K562 (cell line): ENCODE data around the gene C17orf114.

ENCODE experiments used
- ATAC-seq: fragments of 200-7000 bp; cut with Tn5 transposase; 3 replicates; pipeline ENCODE4 v1.9.1; 2020; ENCODE audit warnings: moderate library complexity
- BruUV-seq: library from RNA; stranded (reverse); fragments of 400-500 nt; replicated peaks from 2 replicates; lab custom pipeline; 2021; lab: Mats Ljungman, UMichigan
- CTCF ChIA-PET: fragments of 300-600 bp; formaldehyde crosslinking; extraction: SDS; loops from one replicate; lab custom pipeline; 2021; ENCODE audit warnings: low intra/inter-chr PET ratio; lab: Yijun Ruan, JAX
- POLR2A ChIA-PET: fragments of 300-600, 350-650 bp; sonication (Branson Sonifier 250); formaldehyde crosslinking; extraction: SDS; loops from one replicate; lab custom pipeline; 2021; ENCODE audit warnings: antibody characterized with exemption, inconsistent platforms; lab: Yijun Ruan, JAX
- DNase-seq, 4 experiments: peaks; one replicate each; pipeline versions ENCODE4 v3.0.0 to v3.0.0-alpha.2; 2011 to 2018; ENCODE audit warnings: low spot score in 3 of 4, mixed read lengths in 3 of 4; ENCODE audit errors: extremely low read depth in 1 of 4
- FAIRE-seq: peaks from 2 replicates; lab custom pipeline; 2011; peaks lifted over from hg19 to GRCh38; lab: Jason Lieb, UNC
- H2AFZ ChIP-seq: 2 replicates; pipeline ENCODE4 v1.6.0; 2011; ENCODE audit warnings: low read depth, low read length, control low read depth, inconsistent platforms
- H3K27ac ChIP-seq: fragments of 200-600 bp; 3 replicates; pipeline ENCODE4 v1.8.0; 2011; ENCODE audit warnings: low read depth, mild to moderate bottlenecking, control low read depth, inconsistent platforms, low read length, moderate library complexity, mixed read lengths; ENCODE audit errors: extremely low read depth
- H3K27me3 ChIP-seq, 2 experiments: fragments of 300-600 bp in 1 of 2; 2 replicates in 1 of 2; 3 replicates in 1 of 2; pipeline versions ENCODE4 v1.6.0 to v1.8.0; 2011; ENCODE audit warnings: inconsistent platforms in 2 of 2, low read length in 2 of 2, mild to moderate bottlenecking in 1 of 2, mixed read lengths in 1 of 2, moderate library complexity in 1 of 2; ENCODE audit not compliant: control insufficient read depth in 2 of 2, insufficient read depth in 2 of 2
- H3K36me3 ChIP-seq: fragments of 300-600 bp; 3 replicates; pipeline ENCODE4 v1.8.0; 2011; ENCODE audit warnings: mild to moderate bottlenecking, low read length, inconsistent platforms; ENCODE audit not compliant: control insufficient read depth, insufficient read depth
- H3K4me1 ChIP-seq, 2 experiments: fragments of 200-600 bp in 1 of 2; replicated peaks in 1 of 2; 2 replicates in 1 of 2; 3 replicates in 1 of 2; pipeline versions ENCODE4 v1.5.1 to v1.8.0; 2011; ENCODE audit warnings: inconsistent platforms in 2 of 2, low read length in 2 of 2, mild to moderate bottlenecking in 1 of 2, mixed read lengths in 1 of 2, moderate library complexity in 1 of 2; ENCODE audit not compliant: control insufficient read depth in 2 of 2, insufficient read depth in 2 of 2
- H3K4me2 ChIP-seq: 2 replicates; pipeline ENCODE4 v1.6.1; 2011; ENCODE audit warnings: low read length, control low read depth, inconsistent platforms, mixed read lengths; ENCODE audit not compliant: insufficient read depth
- H3K4me3 ChIP-seq: fragments of 200-600 bp; sonication (generic), shearing (Covaris generic); 2 replicates; pipeline ENCODE4 v1.5.1; 2016; ENCODE audit warnings: control low read depth, inconsistent platforms
- H3K79me2 ChIP-seq: fragments of 200-600 bp; 3 replicates; pipeline ENCODE4 v1.8.0; 2011; ENCODE audit warnings: low read length, inconsistent platforms; ENCODE audit not compliant: control insufficient read depth, insufficient read depth
- H3K9ac ChIP-seq, 2 experiments: 2 replicates each; pipeline versions ENCODE4 v1.6.0 to v1.6.1; 2011; ENCODE audit warnings: low read depth in 2 of 2, low read length in 2 of 2, control low read depth in 1 of 2, inconsistent platforms in 1 of 2, mild to moderate bottlenecking in 1 of 2, mixed read lengths in 1 of 2; ENCODE audit not compliant: insufficient read depth in 1 of 2
- H3K9me1 ChIP-seq: one replicate; pipeline ENCODE4 v1.6.0; 2011; ENCODE audit warnings: inconsistent platforms, mild to moderate bottlenecking, low read length, moderate library complexity; ENCODE audit not compliant: control insufficient read depth, insufficient read depth
- H3K9me3 ChIP-seq: replicated peaks from 2 replicates; pipeline ENCODE4 v1.5.1; 2011; ENCODE audit warnings: low read depth, low read length, inconsistent platforms; ENCODE audit not compliant: control insufficient read depth, insufficient read depth
- H4K20me1 ChIP-seq: replicated peaks from 2 replicates; pipeline ENCODE4 v1.6.1; 2011; ENCODE audit warnings: low read length, inconsistent platforms, mixed read lengths; ENCODE audit not compliant: control insufficient read depth, insufficient read depth
- HSF4 ChIP-seq: fragments of 250-450 bp; sonication (Bioruptor Pico); IDR thresholded peaks from 2 replicates; pipeline ENCODE4 v2.1.2; 2022; ENCODE audit warnings: mild to moderate bottlenecking, moderate library complexity, borderline replicate concordance
- KLF16 ChIP-seq: IDR thresholded peaks from 2 replicates; pipeline ENCODE4 v1.6.1; 2016; ENCODE audit warnings: antibody characterized with exemption
- MAZ ChIP-seq, 2 experiments: fragments of 450-650 bp in 1 of 2; sonication (generic) in 1 of 2; formaldehyde crosslinking; IDR thresholded peaks in 1 of 2; conservative IDR thresholded peaks in 1 of 2; 2 replicates each; pipeline versions ENCODE4 v1.4.0 to v1.5.0; 2020; ENCODE audit warnings: mild to moderate bottlenecking in 1 of 2, missing genetic modification reagents in 1 of 2
- POLR2AphosphoS2 ChIP-seq: IDR thresholded peaks from 2 replicates; pipeline ENCODE4 v1.6.1; 2012; ENCODE audit warnings: low read length, improper control_type of control experiment
- PRPF4 ChIP-seq: fragments of 200-400 bp; formaldehyde crosslinking; IDR thresholded peaks from one replicate; pipeline ENCODE4 v1.6.1; 2017; ENCODE audit warnings: low read length, low read depth, mild to moderate bottlenecking; ENCODE audit not compliant: insufficient read depth, poor library complexity, severe bottlenecking
- RBFOX2 ChIP-seq: fragments of 200-400 bp; formaldehyde crosslinking; IDR thresholded peaks from 2 replicates; pipeline ENCODE4 v1.6.1; 2017; ENCODE audit warnings: low read depth, mild to moderate bottlenecking, low read length, moderate library complexity
- RHOXF2B ChIP-seq: fragments of 250-450 bp; sonication (Bioruptor Pico); conservative IDR thresholded peaks from 2 replicates; pipeline ENCODE4 v1.5.1; 2021
- SAFB2 ChIP-seq: fragments of 200-400 bp; formaldehyde crosslinking; IDR thresholded peaks from 2 replicates; pipeline ENCODE4 v1.6.1; 2018; ENCODE audit warnings: borderline replicate concordance, low read length, low read depth, moderate library complexity; ENCODE audit not compliant: severe bottlenecking
- SIX5 ChIP-seq, 2 experiments: IDR thresholded peaks; 2 replicates each; pipeline ENCODE4 v1.6.1; 2011; ENCODE audit warnings: low read length in 2 of 2, borderline replicate concordance in 1 of 2, low read depth in 1 of 2, mild to moderate bottlenecking in 1 of 2, moderate library complexity in 1 of 2; ENCODE audit not compliant: insufficient read depth in 1 of 2
- SMARCA4 ChIP-seq: fragments of 450-650 bp; IDR thresholded peaks from 2 replicates; pipeline ENCODE4 v1.6.1; 2016
- SMARCE1 ChIP-seq: fragments of 450-650 bp; IDR thresholded peaks from 2 replicates; pipeline ENCODE4 v1.7.1; 2016; ENCODE audit warnings: mild to moderate bottlenecking
- SP2 ChIP-seq: IDR thresholded peaks from 2 replicates; pipeline ENCODE4 v1.6.1; 2011; ENCODE audit warnings: mild to moderate bottlenecking, low read depth, low read length, moderate library complexity; ENCODE audit not compliant: poor library complexity, severe bottlenecking; ENCODE audit errors: extremely low read depth
- ZBTB7A ChIP-seq: IDR thresholded peaks from 2 replicates; pipeline ENCODE4 v1.6.1; 2011; ENCODE audit warnings: low read depth, mild to moderate bottlenecking, low read length, moderate library complexity, borderline replicate concordance; ENCODE audit not compliant: control insufficient read depth
- ZNF175 ChIP-seq: fragments of 200-800 bp; sonication (Bioruptor generic); IDR thresholded peaks from 2 replicates; pipeline ENCODE4 v1.6.1; 2016; ENCODE audit warnings: low read depth, mild to moderate bottlenecking, missing genetic modification characterization, missing compliant biosample characterization
- ZNF274 ChIP-seq: IDR thresholded peaks from 2 replicates; pipeline ENCODE4 v1.6.1; 2011; ENCODE audit warnings: low read depth, mild to moderate bottlenecking, low read length, moderate library complexity, borderline replicate concordance
- ZNF507 ChIP-seq: conservative IDR thresholded peaks from 2 replicates; pipeline ENCODE4 v1.6.1; 2017; ENCODE audit warnings: missing genetic modification characterization, missing compliant biosample characterization
- ZSCAN29 ChIP-seq: fragments of 450-650 bp; IDR thresholded peaks from 2 replicates; pipeline ENCODE4 v1.6.1; 2017
- WGBS: fragments of 100-300 bp; shearing (Covaris generic); methylation state at CpG from one replicate; pipeline ENCODE4 v1.1.6; 2016; ENCODE audit warnings: low coverage, mixed read lengths; ENCODE audit not compliant: insufficient coverage; ENCODE audit errors: missing lambda C conversion rate; 5-methylcytosine and 5-hydroxymethylcytosine counted together
- in situ Hi-C: fragments of 300-500 bp; cut with MboI; formaldehyde crosslinking; loops from 4 replicates; pipeline ENCODE4 v1.15.0; 2018; ENCODE audit warnings: inconsistent platforms, mixed read lengths
- intact Hi-C: fragments of 100-400 bp; cut with micrococcal nuclease; formaldehyde crosslinking; loops from 2 replicates; pipeline ENCODE4 v1.14.2; 2022

The C17orf114 gene

GRCh38 chr17:4766723-4767122, 35.4 kb downstream of the C17orf114 start:
- no TSS peak for BruUV-seq
- no peaks in the 10 kb centered on the region for H4K20me1 ChIP-seq
- DNase-seq (no peak), ATAC-seq (no peak), FAIRE-seq (no peak)
- no peaks in the 10 kb centered on the region for H3K9me3 ChIP-seq
- POLR2A ChIA-PET, result no interaction called here
- intact Hi-C loops (no loop called here), in situ Hi-C loops (no loop called here)
- no peak overlapping the region for H3K4me2 ChIP-seq
- no peak overlapping the region for H3K27ac ChIP-seq
- no peaks in the 10 kb centered on the region for H3K79me2 ChIP-seq
- H3K4me1 ChIP-seq, result no peaks in the 10 kb centered on the region
- peaks cover 12 to 15% of the 10 kb centered on the region in 2 experiments for H3K27me3 ChIP-seq
- CTCF ChIA-PET, result no interaction called here
- H3K4me3 ChIP-seq, result no peak overlapping the region
- H2AFZ ChIP-seq, result no peak overlapping the region
- no peaks in the 10 kb centered on the region for H3K36me3 ChIP-seq
- TF ChIP-seq MAZ (CRISPR knock-in tag; conservative IDR thresholded peaks at IDR 0.05 in 1 of 2, IDR thresholded peaks at IDR 0.05 in 1 of 2), result no peak
- TF ChIP-seq SMARCE1, result no peak
- TF ChIP-seq ZSCAN29, result no peak
- TF ChIP-seq, all 486 proteins: peak for 0
- Histone ChIP-seq H3K9me1 (no peaks in the 10 kb centered on the region), H3K9ac (no peak overlapping the region)
- WGBS, result 7% methylated on average over 7 of the region's 9 CpGs

GRCh38 chr17:4766201-4766600, 35.9 kb downstream of the C17orf114 start:
- H3K4me2 ChIP-seq, result no peak overlapping the region
- H3K79me2 ChIP-seq, result no peaks in the 10 kb centered on the region
- FAIRE-seq (no peak), DNase-seq (no peak), ATAC-seq (no peak)
- CTCF ChIA-PET, result no interaction called here
- H3K9ac ChIP-seq, result no peak overlapping the region
- no peaks in the 10 kb centered on the region for H3K36me3 ChIP-seq
- peaks cover 9 to 10% of the 10 kb centered on the region in 2 experiments; a peak in 4 of 5 replicates for H3K27me3 ChIP-seq
- in situ Hi-C loops, result no loop called here
- H3K9me3 ChIP-seq, result no peaks in the 10 kb centered on the region
- no peak overlapping the region for H2AFZ ChIP-seq
- no peak overlapping the region for H3K27ac ChIP-seq
- no TSS peak for BruUV-seq
- no peaks in the 10 kb centered on the region for H3K4me1 ChIP-seq
- no peaks in the 10 kb centered on the region for H3K9me1 ChIP-seq
- no peaks in the 10 kb centered on the region for H4K20me1 ChIP-seq
- no peak overlapping the region for H3K4me3 ChIP-seq
- POLR2A ChIA-PET, result no interaction called here
- 0% methylated on average over 2 of the region's 3 CpGs for WGBS
- intact Hi-C loops, result no loop called here
- no peak for TF ChIP-seq SAFB2
- TF ChIP-seq HSF4 (CRISPR knock-in tag), result no peak
- TF ChIP-seq ZNF274, result no peak
- TF ChIP-seq RHOXF2B (CRISPR knock-in tag), result no peak
- TF ChIP-seq ZNF175 (CRISPR knock-in tag), result no peak
- no peak for TF ChIP-seq SP2
- no peak for TF ChIP-seq POLR2AphosphoS2
- no peak for TF ChIP-seq PRPF4
- TF ChIP-seq ZNF507, result no peak
- no peak for TF ChIP-seq SIX5 (IDR thresholded peaks at IDR 0.05; ENCODE audit: borderline replicate concordance in 1 of 2, insufficient read depth in 1 of 2, low read depth in 1 of 2, low read length in 2 of 2)
- no peak for TF ChIP-seq KLF16
- TF ChIP-seq SMARCA4, result no peak
- no peak for TF ChIP-seq ZBTB7A
- no peak for TF ChIP-seq RBFOX2
